Mesendoderm (in vitro differentiated cells): ENCODE measurements around the gene ADCY4.

ENCODE experiments used
- DNase-seq: peaks from one replicate; pipeline ENCODE4 v3.0.0; 2013
- H2AK5ac ChIP-seq: 2 replicates; pipeline ENCODE4 v1.6.1; 2013; ENCODE audit warnings: low read length, inconsistent platforms
- H2BK120ac ChIP-seq: 2 replicates; pipeline ENCODE4 v1.6.1; 2013; ENCODE audit warnings: low read depth, mild to moderate bottlenecking, low read length, moderate library complexity, mixed read lengths
- H2BK15ac ChIP-seq: replicated peaks from 2 replicates; pipeline ENCODE4 v1.6.1; 2013; ENCODE audit warnings: low read depth, mild to moderate bottlenecking, moderate library complexity
- H2BK5ac ChIP-seq: 2 replicates; pipeline ENCODE4 v1.6.1; 2013; ENCODE audit warnings: low read length, inconsistent platforms
- H3K18ac ChIP-seq: 2 replicates; pipeline ENCODE4 v1.6.1; 2013; ENCODE audit warnings: mild to moderate bottlenecking, low read length, mixed read lengths
- H3K23ac ChIP-seq: one replicate; pipeline ENCODE4 v1.6.1; 2013; ENCODE audit warnings: low read length
- H3K27ac ChIP-seq: 2 replicates; pipeline ENCODE4 v1.5.1; 2013; ENCODE audit warnings: low read depth, mild to moderate bottlenecking, inconsistent platforms, low read length, moderate library complexity
- H3K27me3 ChIP-seq: 2 replicates; pipeline ENCODE4 v1.6.1; 2013; ENCODE audit warnings: low read length, control low read depth, mild to moderate bottlenecking, inconsistent platforms; ENCODE audit not compliant: insufficient read depth, poor library complexity
- H3K36me3 ChIP-seq: 2 replicates; pipeline ENCODE4 v1.6.1; 2013; ENCODE audit warnings: low read length, inconsistent platforms; ENCODE audit not compliant: control insufficient read depth, insufficient read depth
- H3K4ac ChIP-seq: one replicate; pipeline ENCODE4 v1.6.1; 2013; ENCODE audit warnings: low read depth, mild to moderate bottlenecking, low read length, moderate library complexity
- H3K4me1 ChIP-seq: 2 replicates; pipeline ENCODE4 v1.6.1; 2013; ENCODE audit warnings: low read depth, low read length, inconsistent platforms; ENCODE audit not compliant: control insufficient read depth
- H3K4me2 ChIP-seq: 2 replicates; pipeline ENCODE4 v1.6.1; 2013; ENCODE audit warnings: low read length
- H3K4me3 ChIP-seq: 2 replicates; pipeline ENCODE4 v1.5.1; 2013; ENCODE audit warnings: mild to moderate bottlenecking, low read length
- H3K56ac ChIP-seq: one replicate; pipeline ENCODE4 v1.6.1; 2013; ENCODE audit warnings: low read length
- H3K79me1 ChIP-seq: 2 replicates; pipeline ENCODE4 v1.6.1; 2013; ENCODE audit warnings: low read length, inconsistent platforms
- H3K79me2 ChIP-seq: 2 replicates; pipeline ENCODE4 v1.6.1; 2013; ENCODE audit warnings: mild to moderate bottlenecking, low read length; ENCODE audit not compliant: control insufficient read depth, insufficient read depth
- H3K9ac ChIP-seq: 2 replicates; pipeline ENCODE4 v1.6.1; 2013; ENCODE audit warnings: low read length, inconsistent platforms
- H4K5ac ChIP-seq: one replicate; pipeline ENCODE4 v1.6.1; 2013; ENCODE audit warnings: low read length
- H4K8ac ChIP-seq: one replicate; pipeline ENCODE4 v1.6.1; 2013; ENCODE audit warnings: low read depth, mild to moderate bottlenecking, control low read depth, low read length, moderate library complexity
- WGBS: extraction: QIAGEN DNeasy Blood & Tissue Kit; methylation state at CpG from one replicate; pipeline ENCODE4 v1.1.7; 2013; ENCODE audit warnings: low lambda C conversion rate, missing lambda C conversion rate; ENCODE audit not compliant: insufficient coverage; ENCODE audit errors: extremely low coverage; 5-methylcytosine and 5-hydroxymethylcytosine counted together

The ADCY4 gene

GRCh38 chr14:24315243-24315806, 19.5 kb downstream of the ADCY4 start:
- no CpG with 5 or more reads among the region's 10 CpGs for WGBS
- Histone ChIP-seq H3K4me3 (no peak overlapping the region), H3K79me1 (no peaks in the 10 kb centered on the region), H3K4me2 (no peak overlapping the region), H2BK15ac (no peak overlapping the region), H4K5ac (no peak overlapping the region), H3K79me2 (no peaks in the 10 kb centered on the region), H3K23ac (no peak overlapping the region), H2AK5ac (no peak overlapping the region), H3K27ac (no peak overlapping the region), H3K9ac (no peak overlapping the region), H2BK5ac (no peak overlapping the region), H3K27me3 (no peaks in the 10 kb centered on the region), H3K4ac (no peak overlapping the region), H3K36me3 (peaks cover 1% of the 10 kb centered on the region), H4K8ac (no peak overlapping the region), H3K18ac (no peak overlapping the region), H3K4me1 (peaks cover 12% of the 10 kb centered on the region), H2BK120ac (no peak overlapping the region), H3K56ac (no peak overlapping the region)
- no peak for DNase-seq

- Histone ChIP-seq H3K4me3 (no peak overlapping the region), H3K27ac (no peak overlapping the region), H3K4me2 (no peak overlapping the region), H3K9ac (no peak overlapping the region), H3K27me3 (no peaks in the 10 kb centered on the region), H3K4me1 (peaks cover 12% of the 10 kb centered on the region), H4K8ac (no peak overlapping the region), H3K4ac (no peak overlapping the region), H3K18ac (no peak overlapping the region), H2BK15ac (no peak overlapping the region), H3K79me1 (no peaks in the 10 kb centered on the region), H3K56ac (no peak overlapping the region), H3K36me3 (peaks cover 1% of the 10 kb centered on the region), H3K79me2 (no peaks in the 10 kb centered on the region), H2BK5ac (no peak overlapping the region), H2AK5ac (no peak overlapping the region), H3K23ac (no peak overlapping the region), H4K5ac (no peak overlapping the region), H2BK120ac (no peak overlapping the region)
- DNase-seq: no peak
- WGBS: no CpG with 5 or more reads among the region's 5 CpGs
These were observed 20.3 kb downstream of the ADCY4 start for GRCh38 chr14:24314377-24315193.

- DNase-seq: no peak
- WGBS: no CpG with 5 or more reads among the region's 2 CpGs
- H3K4me3 ChIP-seq: no peak overlapping the region
These were observed 21.0 kb downstream of the ADCY4 start for GRCh38 chr14:24313913-24314312.

GRCh38 chr14:24312736-24313507, 21.9 kb downstream of the ADCY4 start:
- no peak overlapping the region for H3K27ac ChIP-seq
- H3K4ac ChIP-seq: no peak overlapping the region
- no peak overlapping the region for H3K4me2 ChIP-seq
- no peak overlapping the region for H3K56ac ChIP-seq
- no peak overlapping the region for H3K9ac ChIP-seq
- no peak overlapping the region for H2AK5ac ChIP-seq
- no peak overlapping the region for H2BK120ac ChIP-seq
- H3K18ac ChIP-seq: no peak overlapping the region
- H3K36me3 ChIP-seq: peaks cover 1% of the 10 kb centered on the region
- no CpG with 5 or more reads among the region's 9 CpGs for WGBS
- no peak overlapping the region for H4K8ac ChIP-seq
- no peaks in the 10 kb centered on the region for H3K27me3 ChIP-seq
- H3K79me2 ChIP-seq: no peaks in the 10 kb centered on the region
- H3K4me1 ChIP-seq: peaks cover 12% of the 10 kb centered on the region
- DNase-seq: no peak
- H2BK5ac ChIP-seq: no peak overlapping the region
- no peak overlapping the region for H3K23ac ChIP-seq
- no peak overlapping the region for H4K5ac ChIP-seq
- peaks cover 2% of the 10 kb centered on the region for H3K79me1 ChIP-seq
- H2BK15ac ChIP-seq: no peak overlapping the region
- no peak overlapping the region for H3K4me3 ChIP-seq

More at GRCh38 chr14:24313913-24314312, 21.0 kb downstream of the ADCY4 start:
- H3K4me1 ChIP-seq: peaks cover 12% of the 10 kb centered on the region
- no peak overlapping the region for H2BK5ac ChIP-seq
- no peak overlapping the region for H3K27ac ChIP-seq
- H3K56ac ChIP-seq: no peak overlapping the region
- H3K4me2 ChIP-seq: no peak overlapping the region
- H2BK120ac ChIP-seq: no peak overlapping the region
- H3K23ac ChIP-seq: no peak overlapping the region
- H4K8ac ChIP-seq: no peak overlapping the region
- H3K79me2 ChIP-seq: no peaks in the 10 kb centered on the region
- H3K27me3 ChIP-seq: no peaks in the 10 kb centered on the region
- H2AK5ac ChIP-seq: no peak overlapping the region
- H3K79me1 ChIP-seq: no peaks in the 10 kb centered on the region
- H3K36me3 ChIP-seq: peaks cover 1% of the 10 kb centered on the region
- no peak overlapping the region for H3K18ac ChIP-seq
- H2BK15ac ChIP-seq: no peak overlapping the region
- H4K5ac ChIP-seq: no peak overlapping the region
- H3K9ac ChIP-seq: no peak overlapping the region
- no peak overlapping the region for H3K4ac ChIP-seq

GRCh38 chr14:24311837-24312615, 22.8 kb downstream of the ADCY4 start:
- Histone ChIP-seq H3K4me2 (no peak overlapping the region), H3K18ac (no peak overlapping the region), H3K4me3 (no peak overlapping the region), H2BK15ac (no peak overlapping the region), H3K79me1 (peaks cover 2% of the 10 kb centered on the region), H3K36me3 (peaks cover 1% of the 10 kb centered on the region), H3K23ac (no peak overlapping the region), H2BK5ac (no peak overlapping the region), H3K4me1 (peaks cover 7% of the 10 kb centered on the region), H3K79me2 (no peaks in the 10 kb centered on the region), H2AK5ac (no peak overlapping the region), H3K56ac (no peak overlapping the region), H3K9ac (no peak overlapping the region), H3K27ac (no peak overlapping the region), H3K27me3 (no peaks in the 10 kb centered on the region), H3K4ac (no peak overlapping the region), H4K5ac (no peak overlapping the region), H2BK120ac (no peak overlapping the region), H4K8ac (no peak overlapping the region)
- DNase-seq: no peak
- WGBS: no CpG with 5 or more reads among the region's 1 CpG
